ENCODE measurements around the gene KIDINS220.

The KIDINS220 gene

GRCh38 chr2:8836971-8837794 is at the start of gene KIDINS220:
KIDINS220 (minus strand) TSS chr2:8837613; CDS start chr2:8827093, 10,520 bp downstream.
- FAIRE-seq, result no peak

- FAIRE-seq, result no peak
Measured at GRCh38 chr2:8886876-8887275, 49.5 kb upstream of the KIDINS220 start.

GRCh38 chr2:8886202-8886518 is 48.7 kb upstream of the KIDINS220 start:
- FAIRE-seq, result no peak

GRCh38 chr2:8885449-8886201 is 48.2 kb upstream of the KIDINS220 start:
- FAIRE-seq, result no peak

GRCh38 chr2:8884812-8885211 is 47.4 kb upstream of the KIDINS220 start:
- FAIRE-seq, result no peak

- FAIRE-seq, result no peak
Measured at GRCh38 chr2:8882094-8882493, 44.7 kb upstream of the KIDINS220 start.

GRCh38 chr2:8877894-8878293 is 40.5 kb upstream of the KIDINS220 start:
- no peak for FAIRE-seq

GRCh38 chr2:8877332-8877731 is 39.9 kb upstream of the KIDINS220 start:
- no peak for FAIRE-seq

GRCh38 chr2:8876628-8877027 is 39.2 kb upstream of the KIDINS220 start:
- FAIRE-seq, result no peak

GRCh38 chr2:8872821-8873432 is 35.5 kb upstream of the KIDINS220 start:
- FAIRE-seq, result peak; percentile 86

- FAIRE-seq, result no peak
Measured at GRCh38 chr2:8870441-8870840, 33.0 kb upstream of the KIDINS220 start.

GRCh38 chr2:8867363-8867762 is 29.9 kb upstream of the KIDINS220 start:
- no peak for FAIRE-seq

- no peak for FAIRE-seq
Measured at GRCh38 chr2:8863331-8863953, 26.0 kb upstream of the KIDINS220 start.

- no peak for FAIRE-seq
Measured at GRCh38 chr2:8862230-8862629, 24.8 kb upstream of the KIDINS220 start.

- no peak for FAIRE-seq
Measured at GRCh38 chr2:8861797-8862196, 24.4 kb upstream of the KIDINS220 start.

- no peak for FAIRE-seq
Measured at GRCh38 chr2:8860239-8860638, 22.8 kb upstream of the KIDINS220 start.

- FAIRE-seq, result no peak
Measured at GRCh38 chr2:8858910-8859309, 21.5 kb upstream of the KIDINS220 start.

- no peak for FAIRE-seq
Measured at GRCh38 chr2:8858264-8858663, 20.9 kb upstream of the KIDINS220 start.

- no peak for FAIRE-seq
Measured at GRCh38 chr2:8857709-8858108, 20.3 kb upstream of the KIDINS220 start.

GRCh38 chr2:8856176-8856575 is 18.8 kb upstream of the KIDINS220 start:
- no peak for FAIRE-seq

- no peak for FAIRE-seq
Measured at GRCh38 chr2:8855010-8855409, 17.6 kb upstream of the KIDINS220 start.

- FAIRE-seq, result no peak
Measured at GRCh38 chr2:8853426-8853825, 16.0 kb upstream of the KIDINS220 start.

- no peak for FAIRE-seq
Measured at GRCh38 chr2:8851811-8852560, 14.6 kb upstream of the KIDINS220 start.
